H1 (cell line): ENCODE data around the gene ACSL4. TPM values are rescaled to one million over a fixed set of nuclear protein-coding genes. Genes with fewer than 3 reads are reported as not detected.

ENCODE experiments used
- CTCF ChIA-PET: fragments of 300-600 bp; sonication (Branson Sonifier 250); formaldehyde crosslinking; loops from one replicate; lab custom pipeline; 2021; ENCODE audit not compliant: partially characterized antibody; lab: Charles Lee
- POLR2A ChIA-PET: fragments of 300-600 bp; sonication (Branson Sonifier 250); formaldehyde crosslinking; loops from one replicate; lab custom pipeline; 2021; ENCODE audit warnings: inconsistent platforms; ENCODE audit not compliant: partially characterized antibody; lab: Charles Lee
- DNase-seq, 2 experiments: peaks; one replicate each; pipeline versions ENCODE4 v3.0.0 to v3.0.0-alpha.2; 2010 to 2022; ENCODE audit warnings: low spot score in 2 of 2, low read depth in 1 of 2, mixed read lengths in 1 of 2
- FAIRE-seq: peaks from 2 replicates; lab custom pipeline; 2011; peaks lifted over from hg19 to GRCh38; lab: Jason Lieb, UNC
- H2AFZ ChIP-seq: 2 replicates; pipeline ENCODE4 v1.8.1; 2012; ENCODE audit warnings: low read length, inconsistent platforms
- H2AK5ac ChIP-seq: 2 replicates; pipeline ENCODE4 v1.6.1; 2013; ENCODE audit warnings: low read depth, low read length
- H2BK120ac ChIP-seq: replicated peaks from 2 replicates; pipeline ENCODE3; 2013; ENCODE audit warnings: low read depth, low read length, inconsistent platforms
- H2BK12ac ChIP-seq: 2 replicates; pipeline ENCODE4 v1.6.1; 2013; ENCODE audit warnings: low read depth, low read length
- H2BK15ac ChIP-seq: 2 replicates; pipeline ENCODE4 v1.6.1; 2013; ENCODE audit warnings: low read length
- H2BK20ac ChIP-seq: 2 replicates; pipeline ENCODE4 v1.6.1; 2013; ENCODE audit warnings: low read length
- H2BK5ac ChIP-seq: 2 replicates; pipeline ENCODE4 v1.6.1; 2013; ENCODE audit warnings: low read depth, low read length
- H3K14ac ChIP-seq: 2 replicates; pipeline ENCODE4 v1.6.1; 2013; ENCODE audit warnings: inconsistent platforms; ENCODE audit not compliant: insufficient read length
- H3K18ac ChIP-seq: 2 replicates; pipeline ENCODE4 v1.6.1; 2013; ENCODE audit warnings: low read length; ENCODE audit errors: extremely low read depth
- H3K23ac ChIP-seq: 2 replicates; pipeline ENCODE4 v1.6.1; 2013; ENCODE audit warnings: inconsistent platforms; ENCODE audit not compliant: insufficient read length
- H3K23me2 ChIP-seq: 2 replicates; pipeline ENCODE4 v1.6.1; 2013; ENCODE audit warnings: low read depth, low read length
- H3K27ac ChIP-seq: 2 replicates; pipeline ENCODE4 v1.6.1; 2011; ENCODE audit warnings: low read depth, low read length, inconsistent platforms
- H3K27me3 ChIP-seq, 4 experiments: replicated peaks in 1 of 4; 1 replicate in 1 of 4; 2 replicates in 3 of 4; pipeline versions ENCODE4 v1.6.1 to v1.8.1; 2011 to 2013; ENCODE audit warnings: low read length in 3 of 4, mild to moderate bottlenecking in 3 of 4, inconsistent platforms in 2 of 4, mixed read lengths in 2 of 4, moderate library complexity in 1 of 4; ENCODE audit not compliant: control insufficient read depth in 3 of 4, insufficient read depth in 3 of 4; ENCODE audit errors: extremely low read depth in 1 of 4
- H3K36me3 ChIP-seq, 4 experiments: 2 replicates each; pipeline versions ENCODE4 v1.6.1 to v1.8.1; 2011 to 2013; ENCODE audit warnings: mild to moderate bottlenecking in 4 of 4, low read length in 3 of 4, moderate library complexity in 2 of 4, control low read depth in 1 of 4, inconsistent platforms in 1 of 4; ENCODE audit not compliant: insufficient read depth in 4 of 4, control insufficient read depth in 2 of 4
- H3K4ac ChIP-seq: replicated peaks from 2 replicates; pipeline ENCODE3; 2013; ENCODE audit warnings: low read length, low read depth, mixed read lengths, inconsistent platforms; ENCODE audit not compliant: insufficient read length
- H3K4me1 ChIP-seq, 4 experiments: replicated peaks in 1 of 4; 1 replicate in 1 of 4; 2 replicates in 3 of 4; pipeline versions ENCODE4 v1.6.1 to v1.8.1; 2011 to 2013; ENCODE audit warnings: low read length in 3 of 4, inconsistent platforms in 2 of 4, mixed read lengths in 1 of 4; ENCODE audit not compliant: insufficient read depth in 4 of 4, control insufficient read depth in 3 of 4
- H3K4me2 ChIP-seq, 2 experiments: 2 replicates each; pipeline versions ENCODE4 v1.6.1 to v1.8.1; 2011 to 2013; ENCODE audit warnings: low read depth in 2 of 2, low read length in 2 of 2, control low read depth in 1 of 2, inconsistent platforms in 1 of 2, mild to moderate bottlenecking in 1 of 2; ENCODE audit not compliant: insufficient read depth in 1 of 2
- H3K4me3 ChIP-seq, 4 experiments: fragments of 200-600, 300-600 bp in 1 of 4; sonication (generic), shearing (Covaris generic), sonication (Bioruptor Twin) in 1 of 4; 2 replicates each; pipeline versions ENCODE4 v1.5.1 to v1.8.1; 2011 to 2016; ENCODE audit warnings: low read length in 4 of 4, low read depth in 3 of 4, control low read depth in 2 of 4, inconsistent platforms in 2 of 4, mild to moderate bottlenecking in 2 of 4, mixed read lengths in 1 of 4, moderate library complexity in 1 of 4; ENCODE audit not compliant: insufficient read depth in 2 of 4; ENCODE audit errors: extremely low read depth in 1 of 4
- H3K56ac ChIP-seq: replicated peaks from 2 replicates; pipeline ENCODE3; 2013; ENCODE audit warnings: low read depth, mild to moderate bottlenecking, mixed read lengths, low read length, inconsistent platforms; ENCODE audit not compliant: insufficient read length
- H3K79me1 ChIP-seq: 2 replicates; pipeline ENCODE4 v1.6.1; 2013; ENCODE audit warnings: low read depth, low read length, control low read depth
- H3K79me2 ChIP-seq, 2 experiments: 2 replicates each; pipeline versions ENCODE4 v1.6.1 to v1.8.1; 2012 to 2013; ENCODE audit warnings: low read length in 2 of 2, mild to moderate bottlenecking in 2 of 2, inconsistent platforms in 1 of 2; ENCODE audit not compliant: insufficient read depth in 2 of 2, control insufficient read depth in 1 of 2
- H3K9ac ChIP-seq, 4 experiments: replicated peaks in 1 of 4; 1 replicate in 1 of 4; 2 replicates in 3 of 4; pipeline versions ENCODE4 v1.6.1 to v1.8.1; 2011 to 2013; ENCODE audit warnings: low read depth in 3 of 4, low read length in 3 of 4, control low read depth in 2 of 4, mild to moderate bottlenecking in 2 of 4, moderate library complexity in 2 of 4, inconsistent platforms in 1 of 4; ENCODE audit errors: extremely low read depth in 1 of 4
- H3K9me3 ChIP-seq, 2 experiments: 2 replicates each; pipeline versions ENCODE4 v1.6.1 to v1.8.1; 2012 to 2013; ENCODE audit warnings: mild to moderate bottlenecking in 2 of 2, moderate library complexity in 2 of 2, control low read depth in 1 of 2, inconsistent platforms in 1 of 2, low read depth in 1 of 2, low read length in 1 of 2, mixed read lengths in 1 of 2; ENCODE audit not compliant: insufficient read depth in 2 of 2
- H4K20me1 ChIP-seq, 2 experiments: replicated peaks in 1 of 2; 2 replicates each; pipeline versions ENCODE3 to v1.8.1; 2011 to 2013; ENCODE audit warnings: inconsistent platforms in 2 of 2, low read length in 2 of 2, mild to moderate bottlenecking in 1 of 2; ENCODE audit not compliant: insufficient read depth in 2 of 2, control insufficient read depth in 1 of 2
- H4K5ac ChIP-seq: 2 replicates; pipeline ENCODE4 v1.6.1; 2013; ENCODE audit warnings: low read length, low read depth, mixed read lengths, inconsistent platforms; ENCODE audit not compliant: insufficient read length
- H4K8ac ChIP-seq: 2 replicates; pipeline ENCODE4 v1.8.0; 2013; ENCODE audit warnings: mild to moderate bottlenecking, moderate library complexity, low read length, inconsistent platforms; ENCODE audit not compliant: insufficient read depth; ENCODE audit errors: extremely low read depth
- H4K91ac ChIP-seq: replicated peaks from 2 replicates; pipeline ENCODE3; 2013; ENCODE audit warnings: low read length, mixed read lengths, inconsistent platforms; ENCODE audit not compliant: insufficient read length
- PHF8 ChIP-seq: fragments of 200-600 bp; sonication (generic); conservative IDR thresholded peaks from 2 replicates; pipeline ENCODE4 v1.7.1; 2012; ENCODE audit warnings: low read depth, mild to moderate bottlenecking, inconsistent platforms, low read length, moderate library complexity
- USF2 ChIP-seq: IDR thresholded peaks from 2 replicates; pipeline ENCODE4 v1.6.1; 2011; ENCODE audit warnings: low read length, improper control_type of control experiment
- WGBS, 2 experiments: shearing (Covaris generic) in 1 of 2; methylation state at CpG; one replicate each; pipeline versions ENCODE4 v1.1.6 to v1.1.7; 2013 to 2015; ENCODE audit warnings: low lambda C conversion rate in 2 of 2, mixed read lengths in 2 of 2, inconsistent platforms in 1 of 2, low coverage in 1 of 2, missing lambda C conversion rate in 1 of 2; ENCODE audit not compliant: insufficient replicate concordance in 2 of 2, insufficient coverage in 1 of 2, insufficient read length in 1 of 2; ENCODE audit errors: extremely low coverage in 1 of 2, missing lambda C conversion rate in 1 of 2; 5-methylcytosine and 5-hydroxymethylcytosine counted together
- polyA plus RNA-seq, 7 experiments: library from polyadenylated mRNA; depleted of rRNA in 3 of 7; stranded (reverse) in 5 of 7; unstranded in 2 of 7; fragments of >200 nt in 5 of 7; fragments of 200-250 nt in 2 of 7; gene quantifications; 1 replicate in 5 of 7; 2 replicates in 1 of 7; 4 replicates in 1 of 7; pipeline versions ENCODE4 v1.2.1 to v1.2.3, GENCODE V29; 2011 to 2013; ENCODE audit warnings: missing spikeins in 2 of 7, mixed read lengths in 2 of 7
- total RNA-seq: library from RNA; stranded (reverse); fragmentation: NEBNext Ultra II Directional; extraction: Animal tissue kit (Norgen Biotek cat#: 25700); gene quantifications from 2 replicates; pipeline ENCODE4 v1.2.1, GENCODE V29; 2021

The ACSL4 gene
- total and polyA plus RNA-seq, 2 of the 8 experiments (the other 6 are each of a cell fraction or from before 2014, with no cell fraction given), result 11.3 to 47.0 TPM

- Histone ChIP-seq H3K4me3 (no peak overlapping the region), H3K18ac (no peak overlapping the region), H3K23me2 (no peaks in the 10 kb centered on the region), H3K4me1 (no peaks in the 10 kb centered on the region), H2BK120ac (no peak overlapping the region), H2BK12ac (no peak overlapping the region), H4K91ac (no peak overlapping the region), H3K36me3 (no peaks in the 10 kb centered on the region), H3K23ac (no peak overlapping the region), H3K9ac (no peak overlapping the region), H3K4ac (no peak overlapping the region), H3K79me1 (no peaks in the 10 kb centered on the region), H3K9me3 (no peaks in the 10 kb centered on the region), H3K79me2 (no peaks in the 10 kb centered on the region), H4K8ac (no peak overlapping the region), H2BK5ac (no peak overlapping the region), H2AK5ac (no peak overlapping the region), H3K56ac (no peak overlapping the region), H3K14ac (no peak overlapping the region), H4K20me1 (no peaks in the 10 kb centered on the region), H2BK15ac (no peak overlapping the region), H4K5ac (no peak overlapping the region), H3K27ac (no peak overlapping the region), H3K4me2 (no peak overlapping the region), H2AFZ (no peak overlapping the region), H3K27me3 (no peaks in the 10 kb centered on the region), H2BK20ac (no peak overlapping the region)
- ChIA-PET POLR2A (no interaction called here), CTCF (interaction anchor here (1.0 to 1.1 kb wide), 2 partner anchors 21 to 165 kb away, joined by 3 to 4 read pairs; no protein-coding TSS in a partner anchor)
- DNase-seq, result no peak
- no peak for FAIRE-seq
- no peak for TF ChIP-seq USF2
- no peak for TF ChIP-seq PHF8
- WGBS, 2 experiments, result 95% methylated on average over 2 of the region's 2 CpGs; no CpG with 5 or more reads in 1 of the 2 experiments
Measured at GRCh38 chrX:109691752-109692151, 41.3 kb downstream of the ACSL4 start.
